Upper lobe of right lung (tissue), 1 donor: ENCODE results near the gene ACTN3. TPM values are rescaled to one million over a fixed set of nuclear protein-coding genes. Genes with fewer than 3 reads are reported as not detected.
"Not testable (repeated sequence)": the region's sequence is repeated elsewhere in the genome, so short reads cannot be mapped to it uniquely, and the experiment has no call there.

ENCODE experiments used
- ATAC-seq: fragments of 200-7000 bp; cut with Tn5 transposase; one replicate; pipeline ENCODE4 v1.9.1; 2020; ENCODE audit warnings: mild to moderate bottlenecking, moderate library complexity
- DNase-seq: peaks from one replicate; pipeline ENCODE4 v3.0.0-alpha.2; 2020
- H3K27ac ChIP-seq: fragments of 200-600 bp; one replicate; pipeline ENCODE4 v1.8.0; 2022
- H3K27me3 ChIP-seq: fragments of 200-600 bp; one replicate; pipeline ENCODE4 v1.8.0; 2022; ENCODE audit warnings: mild to moderate bottlenecking
- H3K36me3 ChIP-seq: fragments of 200-600 bp; one replicate; pipeline ENCODE4 v1.8.0; 2022
- H3K4me1 ChIP-seq: fragments of 200-600 bp; one replicate; pipeline ENCODE4 v1.8.0; 2022
- H3K4me3 ChIP-seq: fragments of 200-600 bp; one replicate; pipeline ENCODE4 v1.8.0; 2022; ENCODE audit warnings: mild to moderate bottlenecking
- H3K9me3 ChIP-seq: fragments of 200-600 bp; one replicate; pipeline ENCODE4 v1.8.0; 2022
- intact Hi-C: fragments of 100-400 bp; cut with DNase I; formaldehyde crosslinking; loops from one replicate; pipeline ENCODE4 v1.11.0; 2022
- total RNA-seq: library from RNA; stranded (reverse); fragmentation: NEBNext Ultra II Directional; extraction: Animal tissue kit (Norgen Biotek cat#: 25700); gene quantifications from one replicate; pipeline ENCODE4 v1.2.1, GENCODE V29; 2021
- TF ChIP-seq, protein P1 (sequence below): fragments of 200-600 bp; IDR thresholded peaks from one replicate; pipeline ENCODE4 v1.8.0; 2022; ENCODE audit warnings: antibody characterized with exemption
- donor health status: DM: no; HTN: yes; CAD: no; lungs with severe emphysema.

ACTN3 gene
- total RNA-seq, 1 donor from 2014 or later, result not detected

DNA sequence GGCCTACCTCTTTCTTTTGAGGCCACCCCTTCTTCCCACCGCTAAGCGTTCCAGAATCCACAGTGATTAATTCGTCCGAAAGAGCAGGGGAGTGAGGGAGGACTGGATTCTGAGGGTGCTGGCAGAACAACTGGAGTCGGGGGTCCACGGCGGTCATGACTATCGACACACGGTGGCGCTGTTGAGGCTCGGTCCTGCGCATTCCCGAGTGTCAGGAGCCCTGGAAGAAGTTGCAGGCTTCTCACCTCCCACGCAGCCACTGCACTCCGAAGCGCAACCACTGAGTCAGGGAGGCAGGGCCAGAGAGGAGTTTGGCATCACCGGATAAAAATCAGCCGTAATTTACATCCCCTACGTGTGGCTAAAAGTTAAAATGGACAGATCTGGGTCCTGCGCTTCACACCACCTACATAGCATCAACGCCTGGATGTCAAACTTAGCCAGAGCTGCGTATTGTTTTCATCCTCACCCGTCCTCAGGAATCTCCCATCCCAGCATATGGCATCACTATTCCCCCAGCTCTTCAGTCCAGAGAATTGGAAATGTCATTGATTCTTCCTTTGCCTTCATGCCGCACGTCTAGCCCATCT lies 32.4 kb downstream of the ACTN3 start:
- Histone ChIP-seq H3K4me3 (no peak overlapping the region), H3K36me3 (no peaks in the 10 kb centered on the region), H3K9me3 (no peaks in the 10 kb centered on the region), H3K27me3 (no peaks in the 10 kb centered on the region), H3K4me1 (no peaks in the 10 kb centered on the region), H3K27ac (no peak overlapping the region)
- intact Hi-C loops, result no loop called here
- ATAC-seq, result peak; percentile 99
- TF ChIP-seq, protein P1, sequence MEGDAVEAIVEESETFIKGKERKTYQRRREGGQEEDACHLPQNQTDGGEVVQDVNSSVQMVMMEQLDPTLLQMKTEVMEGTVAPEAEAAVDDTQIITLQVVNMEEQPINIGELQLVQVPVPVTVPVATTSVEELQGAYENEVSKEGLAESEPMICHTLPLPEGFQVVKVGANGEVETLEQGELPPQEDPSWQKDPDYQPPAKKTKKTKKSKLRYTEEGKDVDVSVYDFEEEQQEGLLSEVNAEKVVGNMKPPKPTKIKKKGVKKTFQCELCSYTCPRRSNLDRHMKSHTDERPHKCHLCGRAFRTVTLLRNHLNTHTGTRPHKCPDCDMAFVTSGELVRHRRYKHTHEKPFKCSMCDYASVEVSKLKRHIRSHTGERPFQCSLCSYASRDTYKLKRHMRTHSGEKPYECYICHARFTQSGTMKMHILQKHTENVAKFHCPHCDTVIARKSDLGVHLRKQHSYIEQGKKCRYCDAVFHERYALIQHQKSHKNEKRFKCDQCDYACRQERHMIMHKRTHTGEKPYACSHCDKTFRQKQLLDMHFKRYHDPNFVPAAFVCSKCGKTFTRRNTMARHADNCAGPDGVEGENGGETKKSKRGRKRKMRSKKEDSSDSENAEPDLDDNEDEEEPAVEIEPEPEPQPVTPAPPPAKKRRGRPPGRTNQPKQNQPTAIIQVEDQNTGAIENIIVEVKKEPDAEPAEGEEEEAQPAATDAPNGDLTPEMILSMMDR, result peak; percentile 78
- DNase-seq, result peak; percentile 89

DNA sequence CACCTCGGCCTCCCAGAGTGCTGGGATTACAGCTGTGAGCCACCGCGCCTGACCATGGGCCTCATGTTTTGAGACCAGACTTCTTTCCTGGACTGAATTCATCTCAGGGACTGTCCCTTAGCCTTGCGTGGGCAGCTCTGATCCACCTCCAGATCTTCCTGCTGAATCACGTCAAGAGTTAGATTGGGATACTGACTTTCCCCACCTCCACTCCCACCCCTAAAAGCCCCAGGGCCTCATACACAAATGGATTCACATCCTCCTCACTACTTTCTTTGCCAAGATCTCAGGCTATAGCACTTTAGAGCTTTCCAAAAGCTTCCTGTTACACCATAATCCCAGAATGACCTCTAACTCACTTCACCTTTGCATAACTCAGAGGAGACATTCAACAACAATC lies 34.1 kb downstream of the ACTN3 start:
- Histone ChIP-seq H3K4me1 (no peaks in the 10 kb centered on the region), H3K27ac (no peak overlapping the region), H3K27me3 (no peaks in the 10 kb centered on the region), H3K36me3 (no peaks in the 10 kb centered on the region), H3K4me3 (no peak overlapping the region), H3K9me3 (no peaks in the 10 kb centered on the region)
- ATAC-seq, result no peak
- DNase-seq, result no peak
- TF ChIP-seq, protein P1, result no peak
- intact Hi-C loops, result loop anchor here (5.0 kb wide), 1 partner anchor 96 kb away; the partner anchor contains the start of gene RBM4B

DNA sequence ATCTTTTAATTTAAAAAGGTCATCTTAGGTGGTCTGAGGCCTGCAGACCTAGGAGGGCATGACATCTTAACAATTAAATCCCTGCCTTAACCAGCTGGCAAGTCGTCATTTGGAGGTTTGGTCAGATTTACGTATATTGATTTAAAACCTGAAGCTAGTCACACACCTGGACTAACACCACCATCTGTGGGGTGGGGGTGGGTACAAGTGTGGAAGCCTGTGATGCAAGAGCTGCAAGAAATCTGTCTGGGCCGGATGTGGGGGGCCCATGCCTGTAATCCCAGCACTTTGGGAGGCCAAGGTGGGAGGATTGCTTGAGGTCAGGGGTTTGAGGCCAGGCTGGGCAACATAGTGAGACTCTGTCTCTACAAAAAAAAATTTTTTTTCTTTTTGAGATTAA lies 34.6 kb downstream of the ACTN3 start:
- H3K27ac ChIP-seq, result no peak overlapping the region
- H3K27me3 ChIP-seq, result no peaks in the 10 kb centered on the region
- TF ChIP-seq, protein P1, result no peak
- no peaks in the 10 kb centered on the region for H3K9me3 ChIP-seq
- H3K4me1 ChIP-seq, result no peaks in the 10 kb centered on the region
- no peak for DNase-seq
- no peaks in the 10 kb centered on the region for H3K36me3 ChIP-seq
- no peak for ATAC-seq
- intact Hi-C loops, result loop anchor here (5.0 kb wide), 1 partner anchor 96 kb away; the partner anchor contains the start of gene RBM4B
- H3K4me3 ChIP-seq, result no peak overlapping the region

DNA sequence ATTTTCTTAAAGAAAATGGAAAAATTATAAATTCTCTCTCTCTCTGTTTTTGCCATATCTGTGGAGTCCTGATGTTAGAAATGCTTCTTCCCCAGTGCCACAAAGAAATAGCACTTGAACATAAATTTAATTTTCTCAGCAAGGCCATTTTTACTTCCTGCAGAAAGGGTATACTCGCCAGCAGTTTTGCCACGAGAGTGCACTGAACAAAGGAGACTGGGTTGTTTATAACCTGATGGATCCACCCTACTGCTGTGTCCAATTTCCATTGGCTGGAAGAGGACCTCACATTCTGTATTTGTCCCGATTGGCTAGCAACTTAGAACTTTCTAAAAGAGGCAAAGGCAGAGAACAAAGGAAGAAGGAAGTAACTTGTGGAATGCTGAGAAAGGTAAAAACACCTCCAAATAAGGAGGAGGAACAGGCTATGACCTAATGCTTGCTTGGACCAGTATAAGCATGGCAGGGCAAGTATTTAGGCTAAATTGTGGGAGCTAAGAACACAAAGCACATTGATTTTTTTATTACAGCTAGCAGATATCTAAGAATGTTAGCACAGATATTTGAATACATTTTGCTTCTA lies 36.0 kb downstream of the ACTN3 start:
- not testable (repeated sequence) for H3K4me1 ChIP-seq, H3K36me3 ChIP-seq, H3K27me3 ChIP-seq, H3K27ac ChIP-seq, H3K9me3 ChIP-seq, ATAC-seq, DNase-seq, H3K4me3 ChIP-seq
- intact Hi-C loops, result loop anchor here (5.0 kb wide), 1 partner anchor 95 kb away; the partner anchor contains the start of gene RBM4B

DNA sequence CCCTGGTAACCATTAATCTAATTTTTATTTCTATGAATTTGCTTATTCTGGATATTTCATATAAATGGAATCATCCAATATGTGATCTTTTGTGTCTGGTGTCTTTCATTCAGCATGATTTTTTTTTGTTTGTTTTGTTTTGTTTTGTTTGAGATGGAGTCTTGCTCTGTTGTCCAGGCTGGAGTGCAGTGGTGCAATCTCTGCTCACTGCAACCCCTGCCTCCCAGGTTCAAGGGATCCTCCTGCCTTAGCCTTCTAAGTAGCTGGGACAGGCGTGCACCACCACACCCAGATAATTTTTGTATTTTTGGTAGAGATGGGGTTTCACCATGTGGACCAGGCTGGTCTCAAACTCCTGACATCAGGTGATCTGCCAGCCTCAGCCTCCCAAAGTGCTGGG lies 38.7 kb downstream of the ACTN3 start:
- H3K27ac ChIP-seq, H3K4me3 ChIP-seq, H3K9me3 ChIP-seq, ATAC-seq, H3K36me3 ChIP-seq, intact Hi-C loops, DNase-seq, H3K4me1 ChIP-seq, H3K27me3 ChIP-seq: not testable (repeated sequence)

DNA sequence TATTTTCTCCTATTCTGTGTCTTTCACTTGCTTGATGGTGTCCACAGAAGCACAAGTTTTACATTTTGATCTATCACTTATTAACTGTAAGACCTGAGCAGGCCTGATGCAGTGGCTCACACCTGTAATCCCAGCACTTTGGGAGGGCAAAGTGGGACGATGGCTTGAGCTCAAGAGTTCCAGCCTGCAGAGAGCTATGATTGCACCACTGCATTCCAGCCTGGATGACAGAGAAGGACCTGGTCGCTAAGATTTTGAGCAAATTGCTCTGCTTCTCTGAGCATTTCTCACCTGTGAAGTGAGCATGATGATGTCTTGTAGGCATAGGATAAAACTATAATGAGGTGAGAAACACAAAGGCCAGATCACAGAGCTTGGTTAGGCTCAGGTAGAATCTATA lies 39.4 kb downstream of the ACTN3 start:
- DNase-seq (no peak), ATAC-seq (no peak)
- Histone ChIP-seq H3K27me3 (no peaks in the 10 kb centered on the region), H3K4me1 (no peaks in the 10 kb centered on the region), H3K9me3 (no peaks in the 10 kb centered on the region), H3K36me3 (no peaks in the 10 kb centered on the region), H3K27ac (no peak overlapping the region), H3K4me3 (no peak overlapping the region)
- intact Hi-C loops, result no loop called here
- TF ChIP-seq, protein P1, result no peak

DNA sequence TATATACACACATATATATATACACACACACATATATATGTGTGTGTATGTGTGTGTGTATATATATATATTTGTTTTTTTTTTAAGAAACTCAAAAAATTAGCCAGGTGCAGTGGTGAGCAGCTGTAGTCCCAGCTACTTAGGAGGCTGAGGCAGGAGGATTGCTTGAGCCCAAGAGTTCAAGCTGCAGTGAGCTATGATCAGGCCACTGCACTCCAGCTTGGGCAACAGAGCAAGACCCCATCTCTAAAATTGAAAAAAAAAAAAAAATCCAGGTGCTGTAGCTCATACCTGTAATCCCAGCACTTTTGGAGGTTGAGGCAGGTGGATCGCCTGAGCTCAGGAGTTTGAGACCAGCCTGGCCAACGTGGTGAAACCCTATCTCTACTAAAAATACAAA lies 42.6 kb downstream of the ACTN3 start:
- H3K9me3 ChIP-seq, H3K36me3 ChIP-seq, H3K27me3 ChIP-seq, ATAC-seq, H3K27ac ChIP-seq, DNase-seq, H3K4me3 ChIP-seq, intact Hi-C loops: not testable (repeated sequence)
- peaks cover 11% of the 10 kb centered on the region for H3K4me1 ChIP-seq
